Body of pancreas (tissue), 4 donors: ENCODE measurements around the gene RPL18A. TPM values are rescaled to one million over a fixed set of nuclear protein-coding genes. Genes with fewer than 3 reads are reported as not detected.

Source experiments
- ATAC-seq: fragments of 150-250 bp; one replicate; pipeline ENCODE4 v1.9.1; 2016
- DNase-seq, 4 donors: peaks; one replicate each; pipeline ENCODE4 v3.0.0-alpha.2; 2019
- H3K27ac ChIP-seq, 4 donors: fragments of 200-600 bp; sonication (generic); 1 replicate in 3 of 4; 2 replicates in 1 of 4; pipeline versions ENCODE4 v1.5.1 to v1.6.1; 2016 to 2019; ENCODE audit warnings: mild to moderate bottlenecking in 1 of 4, mixed read lengths in 1 of 4, moderate library complexity in 1 of 4
- H3K27me3 ChIP-seq, 2 donors: fragments of 200-600 bp; sonication (generic); one replicate each; pipeline ENCODE4 v1.6.0; 2016; ENCODE audit warnings: mild to moderate bottlenecking in 1 of 2
- H3K36me3 ChIP-seq, 2 donors: fragments of 200-600 bp; sonication (generic); replicated peaks in 1 of 2; 2 replicates each; pipeline ENCODE4 v1.5.1; 2016; ENCODE audit warnings: low read depth in 2 of 2; ENCODE audit not compliant: insufficient read depth in 1 of 2
- H3K4me1 ChIP-seq: fragments of 200-600 bp; sonication (generic); one replicate; pipeline ENCODE4 v1.6.0; 2016
- H3K4me3 ChIP-seq, 2 donors: fragments of 200-600 bp; sonication (generic); 1 replicate in 1 of 2; 2 replicates in 1 of 2; pipeline ENCODE4 v1.5.1; 2016 to 2019
- H3K9me3 ChIP-seq, 3 donors: fragments of 200-600 bp; sonication (generic); 1 replicate in 2 of 3; 2 replicates in 1 of 3; pipeline ENCODE4 v1.5.1; 2016
- CTCF ChIP-seq, 7 experiments: fragments of 450-650 bp in 4 of 7; fragments of 200-600 bp in 3 of 7; sonication (generic) in 3 of 7; IDR thresholded peaks; one replicate each; pipeline ENCODE4 v1.5.1; 2016 to 2019; ENCODE audit warnings: antibody characterized with exemption in 7 of 7
- POLR2A ChIP-seq, 3 donors: fragments of 450-650 bp; IDR thresholded peaks; one replicate each; pipeline ENCODE4 v1.6.1; 2016; ENCODE audit warnings: antibody characterized with exemption in 3 of 3, mild to moderate bottlenecking in 2 of 3
- WGBS, 2 donors: methylation state at CpG; one replicate each; pipeline ENCODE4 v1.1.5; 2017; 5-methylcytosine and 5-hydroxymethylcytosine counted together
- intact Hi-C: fragments of 100-400 bp; cut with DNase I; formaldehyde crosslinking; loops from one replicate; pipeline ENCODE4 v1.15.1; 2023
- total RNA-seq, 2 donors: library from RNA; depleted of rRNA; stranded (reverse); fragments of >200 nt; gene quantifications; one replicate each; pipeline ENCODE4 v1.1.0, GENCODE V29; 2016

The RPL18A gene
- total RNA-seq, 2 donors from 2014 or later, result 1,158 to 1,588 TPM

DNA sequence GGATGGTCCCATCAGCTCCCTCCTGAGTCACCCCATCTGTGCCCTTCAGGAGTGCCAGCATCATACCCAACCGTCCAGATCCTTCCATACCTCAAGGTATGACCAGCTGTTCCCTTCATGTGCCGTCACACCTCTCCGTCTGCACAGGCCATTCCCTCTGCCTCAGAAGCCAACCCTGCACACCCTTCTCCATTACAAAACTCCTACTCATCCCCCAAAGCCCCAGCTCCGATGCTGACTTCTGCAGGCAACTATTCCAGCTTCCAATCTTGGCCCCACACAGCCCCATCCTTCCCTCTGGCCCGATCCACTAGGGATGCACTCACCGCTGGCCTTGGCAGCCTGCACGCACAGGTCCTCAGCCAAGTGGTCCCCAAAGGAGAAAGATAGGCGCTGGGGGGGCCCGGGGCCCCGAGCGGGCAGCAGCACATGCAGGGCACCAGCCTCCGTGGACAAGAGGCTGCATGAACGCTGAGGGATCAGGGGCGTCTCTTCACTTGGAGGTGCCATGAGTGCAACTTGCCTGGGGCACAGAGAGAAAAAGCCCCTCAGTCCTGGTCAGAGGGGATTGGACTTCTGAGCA lies 15.7 kb upstream of the RPL18A start:
- no peak overlapping the region for H3K27ac ChIP-seq
- intact Hi-C loops, result loop anchor here (10.0 kb wide), 1 partner anchor 139 kb away; no protein-coding TSS in a partner anchor
- no peaks in the 10 kb centered on the region for H3K27me3 ChIP-seq
- ATAC-seq, result no peak
- DNase-seq, result no peak
- H3K9me3 ChIP-seq, result no peaks in the 10 kb centered on the region
- H3K4me1 ChIP-seq, result peaks cover 20% of the 10 kb centered on the region
- 66 to 76% methylated on average over 14 of the region's 14 CpGs for WGBS, 2 donors
- H3K36me3 ChIP-seq, result no peaks in the 10 kb centered on the region
- H3K4me3 ChIP-seq, result no peak overlapping the region
- TF ChIP-seq CTCF (IDR thresholded peaks at IDR 0.05), result no peak
- TF ChIP-seq POLR2A (IDR thresholded peaks at IDR 0.05), result no peak

DNA sequence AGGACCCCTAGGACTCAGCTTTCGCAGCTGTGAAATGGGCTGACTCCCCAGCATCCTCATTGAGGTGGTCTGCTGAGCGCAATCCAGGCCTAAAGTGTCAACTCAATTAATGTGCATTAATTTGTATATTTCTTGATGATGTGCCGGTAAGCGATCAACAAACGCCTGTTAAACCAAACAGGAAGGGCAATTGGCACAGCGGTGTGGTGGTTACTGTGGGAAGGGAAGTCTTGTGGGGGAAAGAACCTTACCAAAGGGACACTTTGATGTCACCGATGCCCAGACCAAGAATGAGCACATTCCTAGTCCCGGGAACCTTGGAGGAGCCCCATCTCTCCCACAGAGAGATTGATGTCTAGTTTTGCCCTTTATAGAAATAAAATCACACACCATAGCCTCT lies 13.6 kb upstream of the RPL18A start:
- peaks cover 19% of the 10 kb centered on the region for H3K4me1 ChIP-seq
- H3K27me3 ChIP-seq, result no peaks in the 10 kb centered on the region
- no peaks in the 10 kb centered on the region for H3K9me3 ChIP-seq
- H3K27ac ChIP-seq, result no peak overlapping the region
- intact Hi-C loops, result loop anchor here (10.0 kb wide), 1 partner anchor 141 kb away; no protein-coding TSS in a partner anchor
- WGBS, 2 donors, result 60 to 69% methylated on average over 6 to 8 of the region's 8 CpGs
- no peak for ATAC-seq
- TF ChIP-seq CTCF (IDR thresholded peaks at IDR 0.05) (no peak), POLR2A (IDR thresholded peaks at IDR 0.05) (no peak)
- no peak for DNase-seq
- no peaks in the 10 kb centered on the region for H3K36me3 ChIP-seq
- no peak overlapping the region for H3K4me3 ChIP-seq

DNA sequence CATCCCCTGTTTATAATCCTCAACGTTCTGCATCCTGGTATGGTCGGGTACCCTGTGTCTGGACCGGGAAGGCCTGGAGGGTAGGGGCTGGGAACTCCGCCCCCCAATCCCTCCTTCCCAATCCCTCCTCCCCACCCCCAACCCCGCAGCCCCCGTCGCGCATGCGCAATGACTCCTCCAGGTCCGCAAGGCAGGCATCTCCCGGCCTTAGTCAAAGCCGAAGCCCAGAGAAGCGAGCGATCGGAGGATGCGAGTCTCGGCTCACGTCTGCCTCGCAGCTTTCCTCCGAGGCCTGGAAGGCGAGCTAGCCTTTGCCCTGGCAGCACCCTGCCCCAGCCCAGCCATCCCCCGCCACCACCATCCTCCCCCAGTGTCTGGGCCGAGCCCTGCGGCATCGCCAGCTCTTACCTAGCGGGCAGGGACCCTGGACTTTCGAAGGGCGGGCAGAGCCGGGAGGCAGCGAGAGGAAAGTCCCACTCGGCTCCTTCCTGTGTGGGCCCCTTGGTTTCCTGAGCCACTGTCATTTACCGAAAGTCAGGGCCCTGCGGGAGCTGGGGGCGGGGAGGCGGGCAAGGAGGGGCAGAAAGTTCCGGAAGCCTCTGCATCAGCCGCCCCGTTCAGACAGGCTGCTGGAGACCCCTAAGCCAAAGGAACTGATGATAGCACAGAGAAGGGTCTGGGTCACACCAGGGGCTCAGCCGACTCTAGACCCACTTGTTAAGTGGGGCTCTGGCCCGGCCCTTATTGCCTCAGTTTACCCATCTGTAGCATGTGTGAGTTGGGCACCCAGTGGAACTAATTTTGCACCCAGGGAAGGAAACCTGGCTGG lies 12.0 kb upstream of the RPL18A start, which contains the start of gene JAK3:
Gene JAK3 (minus strand): TSS at position 445 of the 829 bp plus-strand sequence. CDS start 3,565 bp downstream, outside the sequence.
- H3K9me3 ChIP-seq, result no peaks in the 10 kb centered on the region
- intact Hi-C loops, result loop anchor here (10.0 kb wide), 1 partner anchor 143 kb away; no protein-coding TSS in a partner anchor
- TF ChIP-seq POLR2A (IDR thresholded peaks at IDR 0.05) (peak in 1 of 3 donors; percentile 33), CTCF (IDR thresholded peaks at IDR 0.05) (no peak)
- 0 to 14% methylated on average over 2 to 40 of the region's 40 CpGs for WGBS, 2 donors
- ATAC-seq (peak; percentile 39), DNase-seq (peak in 3 of 4 donors; percentile 29 to 50 (median 43))
- no peaks in the 10 kb centered on the region for H3K27me3 ChIP-seq
- H3K36me3 ChIP-seq, result no peaks in the 10 kb centered on the region
- no peak within 1 kb of the TSS for H3K4me3 ChIP-seq
- peaks cover 5% of the 10 kb centered on the region for H3K4me1 ChIP-seq
- peak within 1 kb of the TSS in 3 of 4 donors; percentile 49 to 77 (median 55) for H3K27ac ChIP-seq

GRCh38 chr19:17848595-17849292 lies 11.0 kb upstream of the RPL18A start:
- H3K27ac ChIP-seq, result peak overlapping the region in 2 of 4 donors; percentile 55 to 77
- no peaks in the 10 kb centered on the region for H3K27me3 ChIP-seq
- no peak for DNase-seq
- peak; percentile 35 for ATAC-seq
- H3K9me3 ChIP-seq, result no peaks in the 10 kb centered on the region
- H3K4me1 ChIP-seq, result peaks cover 5% of the 10 kb centered on the region
- WGBS, 2 donors, result 68 to 69% methylated on average over 13 to 14 of the region's 14 CpGs
- no peaks in the 10 kb centered on the region for H3K36me3 ChIP-seq
- no peak for TF ChIP-seq CTCF (IDR thresholded peaks at IDR 0.05)
- TF ChIP-seq POLR2A (IDR thresholded peaks at IDR 0.05), result no peak
- H3K4me3 ChIP-seq, result no peak overlapping the region
- intact Hi-C loops, result loop anchor here (10.0 kb wide), 1 partner anchor 144 kb away; no protein-coding TSS in a partner anchor
